GM12891 (cell line): ENCODE data around the gene CAMTA1.

Experiments used
- DNase-seq: peaks from one replicate; pipeline ENCODE4 v3.0.0; 2011; ENCODE audit warnings: low spot score; ENCODE audit not compliant: insufficient read length
- FAIRE-seq: peaks from 2 replicates; lab custom pipeline; 2011; peaks lifted over from hg19 to GRCh38; lab: Jason Lieb, UNC
- PAX5 ChIP-seq: IDR thresholded peaks from 2 replicates; pipeline ENCODE4 v1.6.1; 2011; ENCODE audit warnings: low read length, moderate library complexity, mild to moderate bottlenecking; ENCODE audit not compliant: insufficient read depth, severe bottlenecking
- POLR2A ChIP-seq: IDR thresholded peaks from 2 replicates; pipeline ENCODE4 v1.6.1; 2011; ENCODE audit warnings: low read depth, low read length, control low read depth
- POLR2AphosphoS5 ChIP-seq: IDR thresholded peaks from 2 replicates; pipeline ENCODE4 v1.6.1; 2011; ENCODE audit warnings: low read depth, low read length, control low read depth
- POU2F2 ChIP-seq: IDR thresholded peaks from 2 replicates; pipeline ENCODE4 v1.6.1; 2011; ENCODE audit warnings: low read depth, mild to moderate bottlenecking, control low read depth, low read length, moderate library complexity
- SPI1 ChIP-seq: IDR thresholded peaks from 2 replicates; pipeline ENCODE4 v1.6.1; 2011; ENCODE audit warnings: low read depth, low read length, control low read depth
- TAF1 ChIP-seq: IDR thresholded peaks from 2 replicates; pipeline ENCODE4 v1.6.1; 2011; ENCODE audit warnings: low read depth, low read length, control low read depth

CAMTA1 gene

DNA sequence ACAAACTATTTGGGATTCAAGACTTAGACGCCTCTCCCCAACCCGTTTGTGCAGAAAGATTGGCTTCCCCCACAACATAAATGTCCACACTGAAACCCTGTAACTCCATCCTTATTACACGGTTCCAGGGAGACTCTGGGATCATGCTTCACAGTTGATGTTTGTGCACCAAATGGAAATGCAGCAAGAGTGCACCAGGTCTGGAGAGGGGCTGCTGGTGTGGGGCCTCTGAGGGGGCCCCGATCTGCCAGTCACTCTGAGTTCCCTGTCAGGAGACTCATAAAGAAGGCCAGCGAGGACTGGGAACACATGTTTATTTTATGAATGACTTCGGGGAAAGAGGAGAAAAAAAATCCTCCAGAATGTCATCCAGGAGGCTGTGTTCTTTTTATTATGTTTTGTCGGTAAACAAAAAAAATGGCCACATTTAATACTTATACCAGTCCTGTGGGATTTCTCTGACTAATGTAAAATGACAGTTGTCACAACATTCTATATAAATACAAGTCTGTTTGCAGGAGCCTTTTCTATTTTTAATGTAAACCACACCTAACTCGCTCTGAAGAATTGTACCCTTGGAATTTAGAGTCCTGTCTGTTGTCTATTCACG, 546.8 kb downstream of the CAMTA1 start:
- DNase-seq: no peak
- FAIRE-seq: no peak
- no peak for TF ChIP-seq SPI1
- no peak for TF ChIP-seq PAX5
- no peak for TF ChIP-seq POU2F2
- no peak for TF ChIP-seq POLR2A
- TF ChIP-seq POLR2AphosphoS5: no peak
- no peak for TF ChIP-seq TAF1

DNA sequence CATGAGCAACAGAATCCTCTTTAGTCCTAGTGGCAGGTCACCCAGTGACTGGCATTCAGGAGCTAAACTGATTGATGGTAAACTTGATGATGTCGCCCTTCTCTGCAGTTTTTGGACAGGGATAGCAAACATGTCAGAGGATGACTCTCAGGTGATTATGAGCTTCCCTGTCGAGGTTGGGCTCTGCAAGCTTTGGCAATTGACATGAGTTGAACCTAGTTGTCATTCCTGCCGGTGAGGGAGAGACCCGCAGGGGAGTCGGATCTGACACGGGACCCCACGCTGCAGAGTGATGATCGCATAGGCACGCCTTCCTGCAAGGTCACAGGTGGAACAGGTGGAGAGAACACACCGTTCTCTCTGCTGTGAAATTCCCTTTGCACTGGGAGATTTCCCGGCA, 547.8 kb downstream of the CAMTA1 start:
- DNase-seq (no peak), FAIRE-seq (no peak)
- TF ChIP-seq POLR2AphosphoS5 (no peak), POLR2A (no peak), SPI1 (no peak), TAF1 (no peak), POU2F2 (no peak), PAX5 (no peak)

DNA sequence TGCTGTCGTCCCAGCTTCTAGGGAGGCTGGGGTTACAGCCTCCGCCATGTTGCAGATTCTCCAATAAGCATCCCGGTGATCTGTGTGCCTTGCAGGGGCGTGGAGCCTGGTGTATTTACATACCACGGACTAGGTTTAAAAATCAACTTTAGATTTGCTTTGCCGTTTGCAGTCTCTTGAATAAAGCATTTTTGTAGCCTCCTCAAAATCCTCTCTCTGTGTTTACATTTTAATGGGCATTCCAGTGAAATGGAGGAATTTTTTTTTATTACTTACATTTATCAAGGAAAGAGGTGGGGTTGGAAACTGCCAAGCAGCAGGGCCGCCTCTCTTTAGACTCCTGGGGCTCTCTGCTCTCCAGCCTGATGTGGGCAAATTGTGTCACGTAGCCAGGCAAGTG, 548.4 kb downstream of the CAMTA1 start:
- DNase-seq (no peak), FAIRE-seq (no peak)
- TF ChIP-seq TAF1 (no peak), PAX5 (no peak), POLR2AphosphoS5 (no peak), POLR2A (no peak), POU2F2 (no peak), SPI1 (no peak)

DNA sequence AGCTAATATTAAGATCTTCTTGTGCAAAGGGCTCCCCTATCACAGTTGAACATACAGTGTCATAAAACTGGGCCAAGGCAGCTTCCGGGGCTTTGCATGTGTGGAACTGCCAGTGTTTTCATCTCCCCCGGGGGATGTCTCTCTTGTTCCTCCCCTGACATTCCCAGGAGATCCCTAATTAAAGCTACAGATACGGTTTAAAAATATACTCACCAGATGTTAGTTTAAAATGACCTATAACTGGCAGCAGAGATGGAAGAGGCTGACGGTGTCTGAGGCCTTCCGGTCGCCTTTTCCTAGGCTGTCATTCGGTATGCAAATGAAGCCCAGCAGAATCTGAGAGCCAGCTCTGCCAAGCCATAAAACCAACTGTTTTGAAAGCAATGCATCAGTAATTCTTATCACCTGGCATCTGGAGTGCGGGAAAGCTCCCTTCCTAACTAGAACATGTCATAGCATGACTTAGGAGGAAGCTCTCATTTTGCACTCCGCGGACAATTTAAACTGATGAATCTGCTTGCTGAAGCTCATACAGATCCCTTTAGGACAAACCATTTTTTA, 549.3 kb downstream of the CAMTA1 start:
- FAIRE-seq: no peak
- no peak for TF ChIP-seq POLR2A
- TF ChIP-seq TAF1: no peak
- TF ChIP-seq PAX5: no peak
- TF ChIP-seq POU2F2: no peak
- TF ChIP-seq SPI1: no peak
- no peak for TF ChIP-seq POLR2AphosphoS5
- DNase-seq: no peak

DNA sequence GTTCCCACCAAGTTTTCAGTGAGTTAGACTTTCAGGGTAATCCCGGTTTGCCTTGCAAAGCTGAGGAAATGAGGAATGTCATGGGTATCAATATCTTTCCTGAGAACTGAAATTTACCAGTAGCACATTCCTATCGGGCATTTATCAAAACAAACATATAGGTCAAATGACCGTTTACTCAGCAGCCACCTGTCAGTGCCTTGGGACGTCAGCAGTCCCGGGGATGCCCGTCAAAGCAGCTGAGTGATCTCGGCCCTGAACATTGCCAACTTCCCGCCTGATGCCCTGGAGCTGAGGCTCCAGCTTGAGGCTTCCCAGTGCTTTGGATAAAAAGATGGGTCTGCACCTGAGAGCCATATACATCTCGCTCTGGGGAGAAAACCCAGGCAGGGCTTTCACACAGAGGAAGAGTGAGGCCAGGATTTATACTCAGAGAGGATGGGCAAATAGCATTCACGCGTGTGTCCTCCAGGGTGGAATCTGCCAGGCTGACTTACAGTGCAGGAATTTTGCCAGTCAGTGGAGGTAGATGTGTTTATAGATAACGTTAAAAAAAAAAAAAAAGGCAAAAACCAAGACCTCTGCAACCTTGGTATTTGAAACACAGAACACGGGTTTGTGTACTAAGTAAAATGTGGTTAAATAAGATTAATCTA, 550.1 kb downstream of the CAMTA1 start:
- DNase-seq (no peak), FAIRE-seq (no peak)
- TF ChIP-seq POLR2A: no peak

DNA sequence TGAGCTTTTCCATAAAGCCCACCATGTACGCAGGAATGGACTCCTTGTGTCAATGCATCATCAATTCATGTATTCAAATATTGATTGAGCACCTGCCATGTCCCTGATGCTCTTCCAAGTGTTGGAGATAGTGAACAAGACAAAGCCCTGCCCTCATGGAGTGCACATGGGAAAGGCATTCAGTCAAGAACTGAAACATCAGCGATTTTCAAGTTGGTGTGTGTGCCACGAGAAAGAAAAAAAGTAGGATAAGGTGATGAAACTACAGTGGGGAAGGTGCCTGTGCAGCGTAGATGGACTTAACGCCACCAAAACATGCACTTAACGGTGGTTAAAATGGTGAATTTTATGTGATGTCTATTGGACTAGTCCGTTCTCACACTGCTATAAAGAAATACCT, 553.2 kb downstream of the CAMTA1 start:
- DNase-seq (no peak), FAIRE-seq (no peak)
- no peak for TF ChIP-seq POLR2AphosphoS5
- TF ChIP-seq SPI1: no peak
- TF ChIP-seq POLR2A: no peak
- no peak for TF ChIP-seq PAX5
- no peak for TF ChIP-seq TAF1
- no peak for TF ChIP-seq POU2F2

DNA sequence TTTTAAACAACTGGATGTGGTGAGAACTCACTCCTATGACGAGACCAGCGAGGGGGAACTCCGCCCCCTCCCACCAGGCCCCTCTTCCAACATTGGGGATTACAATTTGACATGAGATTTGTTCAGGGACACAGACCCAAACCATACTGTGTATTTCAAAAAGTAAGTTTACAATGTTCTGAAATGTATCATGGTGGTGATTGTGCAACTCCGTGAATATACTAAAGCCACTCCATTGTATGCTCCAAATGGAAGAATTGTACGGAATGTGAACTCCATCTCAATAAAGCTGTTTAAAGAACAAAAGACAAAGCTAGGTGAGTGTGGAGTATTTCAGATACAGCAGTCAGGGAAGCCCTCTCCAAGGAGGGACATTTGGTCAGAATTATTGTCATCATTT, 553.8 kb downstream of the CAMTA1 start:
- FAIRE-seq: no peak
- no peak for TF ChIP-seq TAF1
- TF ChIP-seq SPI1: no peak
- TF ChIP-seq POLR2AphosphoS5: no peak
- TF ChIP-seq PAX5: no peak
- TF ChIP-seq POLR2A: no peak
- TF ChIP-seq POU2F2: no peak
- no peak for DNase-seq

DNA sequence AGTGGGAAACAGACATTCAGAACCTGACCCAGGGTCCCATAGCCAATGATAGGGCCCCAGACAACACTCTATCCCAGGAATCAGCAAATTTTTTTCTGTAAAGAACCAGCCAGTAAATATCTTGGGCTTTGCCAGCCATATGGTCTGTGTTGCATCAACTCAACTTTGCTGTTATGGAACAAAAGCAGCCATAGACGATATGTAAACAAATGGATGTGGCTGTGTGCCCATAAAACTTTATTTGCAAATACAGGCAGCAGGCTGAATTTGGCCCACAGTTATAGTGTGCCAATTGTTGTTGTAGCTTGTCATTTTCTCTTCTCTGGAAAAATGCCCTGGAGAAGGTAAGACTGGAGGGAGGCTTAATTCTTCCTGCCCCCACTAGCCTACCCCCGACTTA, 554.7 kb downstream of the CAMTA1 start:
- DNase-seq (no peak), FAIRE-seq (no peak)
- TF ChIP-seq POLR2AphosphoS5 (no peak), POLR2A (no peak), SPI1 (no peak), PAX5 (no peak), TAF1 (no peak), POU2F2 (no peak)

DNA sequence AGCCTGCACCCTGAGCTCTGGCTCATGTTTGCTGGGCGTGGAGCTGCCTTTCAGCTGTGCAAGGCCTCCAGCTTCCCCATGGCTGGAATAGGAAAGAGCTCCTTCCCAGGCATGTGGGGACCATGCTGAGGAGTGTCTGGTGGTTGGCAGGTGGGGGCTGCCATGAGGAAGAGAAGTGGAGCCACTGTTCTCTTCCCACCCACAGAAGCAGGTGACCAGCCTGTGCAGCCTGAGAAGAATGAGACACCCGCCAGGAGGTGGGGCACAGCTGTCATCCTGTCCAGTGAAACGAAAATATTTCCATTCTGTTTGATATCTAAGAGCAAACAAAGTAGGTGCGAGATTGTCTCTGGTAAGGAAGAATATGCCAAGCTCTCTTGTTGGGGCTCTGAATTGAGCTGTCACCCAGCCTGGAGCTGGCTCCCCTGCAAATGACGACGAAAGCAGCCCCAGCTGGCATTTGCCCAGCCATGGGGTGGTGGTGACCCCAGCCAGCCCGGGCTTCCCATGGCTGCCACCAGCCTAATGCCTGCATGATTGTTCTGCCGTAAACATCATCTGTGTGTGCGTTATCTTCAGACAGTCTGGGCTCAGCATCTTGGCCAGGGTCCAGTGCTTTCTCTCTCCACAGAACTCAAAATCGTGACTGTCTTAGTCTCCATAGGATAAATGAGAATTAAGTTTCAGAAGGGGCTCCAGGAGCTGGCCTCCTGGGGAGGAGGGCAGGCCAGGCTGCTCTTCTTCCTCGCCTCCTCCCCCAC, 556.1 kb downstream of the CAMTA1 start:
- DNase-seq: no peak
- FAIRE-seq: no peak
- TF ChIP-seq POLR2A: no peak
- no peak for TF ChIP-seq SPI1
- TF ChIP-seq POLR2AphosphoS5: no peak
- no peak for TF ChIP-seq POU2F2
- TF ChIP-seq TAF1: no peak
- TF ChIP-seq PAX5: no peak

DNA sequence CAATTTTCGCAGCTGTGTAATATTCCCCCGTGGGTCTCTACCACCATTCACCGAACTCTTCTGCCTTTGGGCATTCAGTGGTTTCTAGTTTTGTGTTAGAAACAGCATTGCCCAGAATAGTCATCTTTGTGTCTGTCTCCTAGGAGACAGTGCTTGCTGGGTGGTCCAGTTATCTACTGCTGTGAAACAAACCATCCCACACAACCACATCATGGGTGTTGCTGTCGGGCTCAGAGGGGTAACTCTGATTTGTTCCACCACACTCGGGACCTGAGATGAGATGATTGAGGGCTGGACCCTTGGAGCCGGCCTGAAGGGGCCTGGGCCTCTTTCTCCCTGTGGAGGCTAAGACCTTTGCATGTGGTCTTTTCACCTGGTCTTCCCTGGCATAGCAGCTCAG, 558.6 kb downstream of the CAMTA1 start:
- no peak for TF ChIP-seq SPI1
- no peak for TF ChIP-seq POLR2AphosphoS5
- no peak for TF ChIP-seq PAX5
- no peak for TF ChIP-seq TAF1
- no peak for TF ChIP-seq POU2F2
- no peak for TF ChIP-seq POLR2A
- FAIRE-seq (no peak), DNase-seq (no peak)
